Measurements from ENCODE around the gene HINT2.
A peak's percentile ranks its signal among the peaks of the same experiment; 100 is the strongest.

Gene HINT2

DNA sequence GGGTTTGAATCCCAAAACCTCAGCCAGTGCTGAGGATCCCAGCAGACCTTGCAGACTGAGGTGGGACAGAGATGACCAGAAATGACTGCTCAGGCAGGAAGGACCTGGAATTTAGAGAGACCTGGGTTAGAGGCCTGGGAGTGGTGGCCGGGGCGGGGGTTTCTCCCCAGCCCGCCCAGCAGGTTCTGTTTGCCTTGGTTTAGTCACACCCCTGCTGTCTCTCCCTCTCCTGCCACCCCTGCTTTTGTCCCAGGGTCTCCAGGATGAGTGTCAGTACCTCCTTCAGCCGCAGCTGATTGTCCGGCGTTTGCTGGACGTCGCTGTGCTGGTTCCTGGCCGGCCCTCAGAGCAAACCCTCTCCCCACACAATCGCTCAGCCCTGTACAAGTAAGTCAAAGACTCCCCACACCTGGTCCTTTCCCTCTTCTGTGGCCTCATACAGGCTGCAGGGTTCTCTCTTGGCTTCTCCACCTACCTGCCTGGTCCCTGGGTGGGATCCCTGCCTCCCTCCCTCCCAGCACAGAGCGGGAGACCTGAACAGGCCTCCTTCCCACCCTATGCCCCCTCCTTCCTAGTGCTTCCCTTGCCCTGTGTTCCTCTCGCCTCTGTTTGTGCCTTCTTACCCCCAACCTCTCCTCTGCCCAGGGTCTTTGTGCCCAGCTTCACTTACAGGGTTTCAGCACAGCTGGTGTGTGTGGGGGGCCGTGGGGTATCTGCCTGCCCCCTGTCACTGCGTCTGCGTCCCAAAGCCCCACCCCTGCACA lies 26.2 kb upstream of the HINT2 start:
- no peak for DNase-seq (ENCODE audit: low spot score)

DNA sequence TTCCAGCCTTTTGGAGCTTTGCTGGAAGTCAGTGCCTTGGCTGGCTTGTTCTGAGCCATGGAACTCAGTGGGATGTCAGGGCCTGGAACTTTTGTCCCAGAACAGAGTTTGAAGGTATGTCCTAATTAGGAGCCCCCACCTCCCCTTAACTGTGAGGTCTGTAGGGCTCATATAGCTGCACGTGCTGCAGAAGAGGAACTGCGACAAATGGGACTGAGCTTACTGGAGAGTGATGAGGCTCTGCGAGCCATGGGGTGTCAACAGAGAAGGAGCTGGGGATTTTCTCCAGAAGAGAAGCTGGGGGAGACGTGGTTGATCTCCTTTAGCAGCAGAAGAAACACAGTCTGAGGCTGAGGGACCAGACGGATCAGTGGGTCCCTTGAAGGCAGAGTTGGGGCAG lies 25.1 kb upstream of the HINT2 start:
- no peak for DNase-seq (ENCODE audit: low spot score)

DNA sequence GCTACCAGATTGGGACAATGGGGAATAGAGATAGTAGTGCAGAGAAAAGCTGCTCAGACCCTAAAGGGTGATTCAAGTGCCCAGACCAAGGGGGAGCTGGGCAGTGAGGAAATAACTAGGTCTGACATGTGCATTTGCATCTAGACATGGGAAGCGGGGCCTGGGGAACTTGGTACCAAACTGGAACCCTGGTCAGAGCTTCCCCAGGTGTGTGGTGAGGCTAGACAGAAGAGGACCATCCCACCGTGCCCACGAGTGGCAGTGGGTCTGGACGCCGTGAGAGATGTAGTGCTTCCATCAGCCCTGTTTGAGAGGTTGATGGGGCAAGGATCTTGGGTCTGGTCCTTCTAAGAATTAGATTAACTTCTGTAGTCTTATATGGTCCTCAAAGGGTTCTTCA lies 21.8 kb upstream of the HINT2 start:
- DNase-seq (ENCODE audit: low spot score): no peak

DNA sequence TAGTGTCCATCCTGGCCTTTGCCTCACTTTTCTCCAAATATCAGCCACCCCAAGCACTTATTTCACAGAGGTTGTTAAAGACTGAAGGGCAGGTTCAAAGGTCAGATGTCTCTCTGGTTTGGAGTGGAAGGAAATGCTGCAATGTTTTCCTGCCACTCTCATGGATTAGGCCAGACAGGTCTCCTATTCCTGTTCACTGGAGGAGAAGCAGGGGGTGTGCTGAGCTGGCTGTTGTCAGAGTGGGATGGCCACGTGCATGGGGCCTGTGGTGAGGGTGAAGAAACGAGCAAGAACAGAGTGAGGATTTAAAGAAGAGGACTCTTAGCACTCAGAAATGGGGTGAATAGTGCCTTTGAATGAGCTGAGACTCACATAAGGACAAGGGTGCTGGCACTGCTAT lies 20.9 kb upstream of the HINT2 start:
- DNase-seq (ENCODE audit: low spot score): no peak

DNA sequence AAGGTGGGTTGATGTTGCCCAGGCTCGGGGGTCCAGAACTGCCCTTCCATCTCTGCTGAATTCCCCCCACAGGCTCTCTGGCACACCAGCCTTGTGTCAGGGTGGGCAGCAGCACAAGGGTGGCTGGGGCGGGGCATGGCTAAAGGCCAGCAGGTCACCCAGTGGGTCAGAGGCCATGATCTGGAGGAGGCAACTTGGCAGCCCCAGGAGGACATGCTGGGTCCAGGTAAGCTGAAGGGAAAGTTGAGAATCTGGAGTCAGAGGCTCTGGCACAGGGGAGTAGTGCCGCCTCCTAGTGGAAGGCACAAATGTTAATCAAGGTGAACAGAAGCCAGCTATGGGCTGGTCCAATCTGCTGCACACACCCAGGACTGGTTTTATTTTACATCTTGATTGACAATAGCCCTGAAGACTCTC lies 20.4 kb upstream of the HINT2 start:
- no peak for DNase-seq (ENCODE audit: low spot score)

DNA sequence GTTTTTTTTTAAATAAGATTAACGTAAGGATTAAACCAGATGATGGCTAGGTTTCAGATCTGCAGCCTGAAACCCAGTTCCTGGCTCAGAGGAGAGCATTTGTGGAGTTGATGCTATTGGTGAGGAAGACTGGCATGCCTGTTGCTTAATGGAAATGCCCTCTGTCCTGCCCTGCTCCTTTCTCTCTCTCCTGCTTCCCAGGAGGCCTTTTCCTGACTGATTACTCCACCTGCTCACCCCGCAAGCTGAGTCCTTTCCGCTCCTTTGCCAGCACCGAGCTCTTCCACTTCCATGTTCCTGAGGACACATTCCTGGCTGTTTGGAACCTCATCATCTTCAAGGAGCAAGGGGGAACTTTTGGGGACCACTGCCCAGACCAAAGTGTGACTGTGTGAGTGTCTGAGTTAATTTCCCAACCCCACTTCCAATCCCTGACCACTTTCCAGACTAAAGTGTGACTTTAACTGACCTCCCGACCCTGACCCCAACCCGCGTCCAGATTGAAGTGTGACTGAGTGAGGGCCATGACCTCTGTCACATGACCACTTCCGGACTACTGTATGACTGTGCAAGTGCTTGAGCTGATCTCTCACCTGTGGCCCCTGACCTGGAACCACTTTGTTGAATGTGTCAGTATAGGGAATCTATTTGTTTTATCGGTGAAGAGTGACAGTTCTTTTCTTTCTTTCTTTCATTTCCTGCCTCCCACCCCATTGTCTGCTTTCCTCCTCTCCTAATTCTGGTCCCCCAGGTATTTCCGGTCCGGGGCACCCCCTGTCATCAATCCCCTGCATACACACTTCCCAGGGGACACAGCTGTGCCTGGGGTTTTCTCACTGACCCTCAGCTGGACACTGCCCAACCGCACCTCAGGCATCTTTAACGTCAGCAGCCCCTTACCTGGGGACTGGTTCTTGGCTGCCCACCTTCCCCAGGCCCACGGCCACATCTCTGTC lies 19.7 kb upstream of the HINT2 start:
- DNase-seq (ENCODE audit: low spot score): no peak

DNA sequence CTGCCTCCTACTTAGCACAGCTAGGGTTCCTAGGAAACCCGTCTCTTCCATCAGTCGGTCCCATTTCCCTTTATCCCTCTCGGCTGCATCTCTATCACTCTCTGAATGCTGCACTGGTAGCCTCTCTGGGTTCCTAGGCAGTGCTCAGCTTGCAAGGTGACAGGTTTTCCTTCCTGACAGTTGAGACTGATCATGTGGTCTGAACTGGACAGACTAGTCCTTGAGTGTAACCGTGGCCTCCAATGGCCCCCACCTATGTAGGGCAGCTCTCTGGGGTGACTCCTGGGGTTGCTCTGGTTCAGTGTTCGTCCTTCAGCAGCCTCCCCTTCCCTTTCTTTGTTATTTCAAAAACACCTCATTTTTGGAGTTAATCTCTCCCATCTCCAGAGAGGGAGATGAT lies 18.0 kb upstream of the HINT2 start:
- no peak for DNase-seq (ENCODE audit: low spot score)

DNA sequence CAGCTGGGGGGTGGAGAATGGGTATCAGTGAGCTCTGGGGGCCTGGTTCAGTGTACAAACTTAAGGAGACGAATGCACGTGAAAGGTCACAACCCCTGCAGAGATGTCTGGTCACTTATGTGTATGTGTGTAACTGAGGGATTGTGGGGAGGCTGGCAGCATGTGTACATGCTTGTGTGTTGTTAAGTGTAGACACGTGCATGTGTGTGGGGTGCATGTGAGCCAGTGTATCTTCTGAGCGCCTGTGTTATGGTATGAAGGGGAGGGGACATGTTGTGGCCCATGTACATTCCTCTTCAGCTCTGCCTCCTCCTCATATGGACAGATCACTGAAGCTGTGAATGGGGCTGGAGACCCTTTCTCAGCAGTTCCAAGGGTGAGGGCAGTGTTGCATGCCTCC lies 16.2 kb upstream of the HINT2 start:
- DNase-seq (ENCODE audit: low spot score): no peak

DNA sequence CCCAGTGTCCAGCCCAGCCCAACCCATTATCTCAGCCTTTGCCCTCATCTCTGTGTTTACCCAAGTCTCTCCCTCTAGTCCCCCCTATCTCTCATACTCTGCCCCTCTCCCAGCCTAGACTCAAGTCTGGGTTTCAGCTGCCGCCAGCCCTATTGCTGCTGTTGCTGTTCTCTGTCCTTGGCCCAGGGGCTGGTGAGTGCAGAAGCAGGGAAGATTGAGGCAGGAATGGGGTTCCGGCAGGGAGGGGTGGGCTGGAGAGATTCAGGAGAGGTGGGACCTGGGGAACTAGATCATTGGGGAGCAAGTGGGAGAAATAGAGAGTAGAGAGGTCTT lies 14.9 kb upstream of the HINT2 start:
- DNase-seq (ENCODE audit: low spot score): no peak

DNA sequence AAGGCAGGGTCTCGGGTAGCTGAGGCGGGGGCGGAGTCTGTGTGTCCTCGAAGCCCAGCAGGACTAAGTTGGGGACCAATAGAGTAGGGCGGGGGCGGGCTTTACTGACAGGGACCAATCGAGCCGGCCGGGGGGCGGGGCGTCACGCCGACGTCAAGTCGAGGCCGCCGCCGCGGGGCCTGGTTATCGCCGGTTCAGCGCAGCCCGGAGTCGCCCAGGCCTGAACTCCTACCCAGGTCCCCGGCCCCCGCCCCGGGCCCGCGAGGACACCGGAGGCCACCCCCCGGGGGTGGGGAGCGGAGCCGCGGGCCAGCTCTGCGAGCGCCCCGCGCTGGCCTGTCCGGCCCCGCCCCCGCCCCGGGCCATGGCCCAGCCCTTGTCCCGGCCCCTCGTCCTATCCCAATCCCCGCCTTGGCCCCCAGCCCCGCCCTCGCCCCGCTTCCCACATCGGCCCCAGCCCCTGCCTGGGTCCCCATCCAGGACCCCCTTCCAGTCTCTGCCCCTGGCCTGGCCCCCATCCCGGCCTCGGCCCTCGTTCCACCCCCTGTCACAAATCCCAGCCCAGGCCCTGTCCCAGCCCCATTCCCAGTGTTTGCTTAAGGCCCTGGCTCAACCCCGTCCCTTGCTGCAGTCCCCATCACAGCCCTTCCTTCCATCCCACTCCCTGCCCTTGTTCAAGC lies 14.4 kb upstream of the HINT2 start, which contains the start of gene TMEM8B:
TMEM8B (plus strand) TSS at position 145 of the 680 bp plus-strand sequence; CDS start at position 365, 220 bp downstream.
- DNase-seq (ENCODE audit: low spot score): peak; percentile 91

DNA sequence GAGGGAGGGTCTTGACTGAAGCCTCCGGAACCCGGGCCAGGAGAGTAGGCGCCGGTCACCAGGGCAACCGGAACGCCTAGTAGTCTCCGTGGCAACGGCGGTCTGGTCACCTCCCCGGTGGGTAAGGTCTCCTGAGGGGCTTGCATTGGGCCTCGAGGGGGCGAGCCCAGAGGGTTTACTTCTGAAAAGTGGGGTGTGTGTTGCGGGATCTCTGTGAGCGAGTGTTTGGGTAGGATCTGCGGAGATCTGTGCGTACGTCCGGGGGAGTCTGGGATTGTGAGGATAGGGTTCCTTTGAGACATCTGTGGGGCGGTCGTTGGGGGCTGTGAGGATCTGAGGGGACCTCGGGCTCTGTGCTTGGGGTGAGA lies 13.9 kb upstream of the HINT2 start, which contains the start of gene FAM221B:
FAM221B (minus strand) TSS at position 17 of the 368 bp plus-strand sequence. CDS start 2,571 bp downstream, outside the sequence.
- DNase-seq (ENCODE audit: low spot score): no peak

DNA sequence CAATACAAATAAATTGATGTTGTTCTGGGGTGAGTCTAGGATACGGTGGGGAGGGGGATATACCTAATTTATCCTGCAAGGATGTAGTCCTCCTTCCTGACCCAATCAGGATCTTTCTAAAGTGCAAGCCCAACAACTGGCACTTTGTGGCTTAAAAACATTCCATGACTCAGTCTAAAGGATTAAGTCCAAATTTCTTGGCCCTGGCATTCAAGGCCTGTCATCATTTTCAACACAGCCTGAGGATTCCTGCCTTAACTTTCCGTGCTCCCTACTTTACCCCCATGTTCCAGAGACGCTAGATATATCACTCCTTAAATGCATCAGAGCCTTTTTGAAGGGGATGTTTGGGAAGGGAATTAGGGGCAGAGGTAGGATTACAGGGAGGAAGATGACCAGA lies 12.6 kb upstream of the HINT2 start:
- peak; percentile 33 for DNase-seq (ENCODE audit: low spot score)

DNA sequence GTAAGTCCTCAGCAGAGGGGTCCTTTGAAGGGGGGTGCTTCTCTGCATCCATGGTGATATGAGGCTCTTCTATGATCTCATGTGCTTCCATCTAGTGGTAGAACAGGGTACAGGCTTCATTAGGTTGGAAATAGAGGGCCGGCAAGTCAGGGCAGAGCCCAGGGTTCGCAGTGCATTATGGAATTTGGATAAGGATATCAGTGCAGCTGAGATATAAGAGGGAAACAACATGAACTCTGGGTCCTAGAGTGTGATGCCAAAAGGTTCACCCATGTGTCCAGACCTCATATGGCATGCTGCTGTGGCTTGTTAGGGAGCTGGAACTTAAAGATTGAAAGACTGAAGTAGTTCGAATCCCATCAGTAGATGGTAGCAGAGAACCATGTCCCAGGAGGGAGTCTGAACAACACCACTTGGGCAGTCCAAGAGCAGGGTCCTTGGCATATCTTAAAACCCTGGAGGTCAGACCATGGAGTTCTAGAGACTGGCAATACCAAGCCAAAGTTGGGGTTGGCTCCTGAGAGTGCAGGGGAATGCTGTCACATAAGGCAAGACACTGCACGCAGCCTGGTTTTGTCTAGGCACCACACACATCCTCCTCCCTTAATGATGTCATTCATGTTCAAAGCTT lies 11.3 kb upstream of the HINT2 start:
- DNase-seq (ENCODE audit: low spot score): peak; percentile 57

DNA sequence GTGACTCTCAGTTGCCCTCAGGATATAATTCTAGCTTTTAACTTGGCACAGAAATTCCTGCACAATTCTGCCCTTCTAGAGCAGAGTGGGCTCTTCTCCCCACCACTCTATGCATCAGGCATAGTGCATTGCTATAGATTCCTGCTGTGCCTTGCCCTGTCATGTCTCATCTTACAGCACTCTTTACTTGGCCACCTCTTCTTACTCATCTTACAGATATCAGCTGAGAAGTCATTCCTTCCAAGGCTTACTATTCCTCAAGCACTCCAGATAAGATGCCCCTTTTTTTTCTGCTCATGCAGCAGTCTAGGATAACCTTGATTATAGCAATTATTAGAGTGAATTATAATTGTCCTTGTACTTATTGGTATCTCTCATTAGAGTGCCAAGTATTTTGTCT lies 8.1 kb upstream of the HINT2 start:
- DNase-seq (ENCODE audit: low spot score): no peak

DNA sequence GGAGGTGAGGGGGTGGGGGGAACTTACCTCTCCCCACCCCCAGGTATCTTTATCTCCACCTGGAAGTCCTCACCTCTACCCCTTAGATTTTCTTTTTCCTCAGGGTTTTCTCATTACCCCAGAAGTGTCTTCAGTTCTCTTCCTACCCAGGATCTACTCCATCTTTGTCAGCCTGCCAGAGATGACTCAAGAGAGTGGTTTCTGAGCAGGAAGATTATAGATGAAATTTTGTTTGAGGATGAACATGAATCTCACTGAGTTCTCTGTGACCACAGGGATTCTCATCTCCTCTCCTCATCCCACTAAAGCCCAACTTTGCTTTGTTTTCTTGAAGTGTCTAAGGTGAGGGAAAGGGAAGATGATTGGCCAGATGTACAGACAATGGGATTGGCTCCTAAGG lies 5.2 kb upstream of the HINT2 start:
- DNase-seq (ENCODE audit: low spot score): peak; percentile 35

DNA sequence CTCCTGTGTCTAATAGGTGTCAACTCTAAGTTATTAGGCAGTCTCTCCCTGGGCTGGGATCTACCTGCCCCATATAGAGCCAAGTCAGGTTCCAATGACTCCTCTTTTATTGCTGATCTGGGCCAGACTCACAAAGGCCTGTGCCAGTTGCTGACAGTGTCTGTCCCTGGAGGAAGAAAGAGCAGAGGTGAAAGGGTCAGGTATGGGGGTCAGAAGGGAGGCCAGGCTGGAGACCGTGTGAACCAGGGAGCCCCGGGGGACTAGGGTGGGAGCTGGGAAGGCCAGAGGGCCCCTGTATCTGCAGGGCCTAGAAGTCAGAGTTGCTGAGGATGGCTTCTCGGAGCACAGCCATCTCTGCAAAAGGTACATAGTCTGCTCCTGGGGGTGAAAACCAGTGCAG lies 3.5 kb upstream of the HINT2 start:
- no peak for DNase-seq (ENCODE audit: low spot score)

DNA sequence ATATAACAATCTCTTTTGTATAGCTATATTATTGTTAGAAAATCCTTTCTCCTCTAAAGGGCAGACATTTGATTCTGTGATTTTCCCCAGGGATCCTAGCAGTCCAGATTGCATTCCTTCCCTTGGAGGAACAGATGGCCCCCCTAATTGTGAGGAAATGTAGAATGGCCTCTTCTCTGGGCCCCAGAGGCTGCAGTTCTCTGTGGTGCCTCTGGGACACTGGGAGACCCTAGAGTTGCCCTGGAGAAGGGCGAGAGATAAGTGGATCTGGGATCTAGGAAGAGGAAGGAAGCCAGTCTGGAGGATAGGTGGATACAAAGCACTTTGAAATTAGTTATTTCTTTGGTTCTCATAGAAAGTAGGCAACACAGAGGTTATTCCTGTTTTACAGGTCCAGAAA lies 1.9 kb upstream of the HINT2 start:
- DNase-seq (ENCODE audit: low spot score): peak; percentile 51

DNA sequence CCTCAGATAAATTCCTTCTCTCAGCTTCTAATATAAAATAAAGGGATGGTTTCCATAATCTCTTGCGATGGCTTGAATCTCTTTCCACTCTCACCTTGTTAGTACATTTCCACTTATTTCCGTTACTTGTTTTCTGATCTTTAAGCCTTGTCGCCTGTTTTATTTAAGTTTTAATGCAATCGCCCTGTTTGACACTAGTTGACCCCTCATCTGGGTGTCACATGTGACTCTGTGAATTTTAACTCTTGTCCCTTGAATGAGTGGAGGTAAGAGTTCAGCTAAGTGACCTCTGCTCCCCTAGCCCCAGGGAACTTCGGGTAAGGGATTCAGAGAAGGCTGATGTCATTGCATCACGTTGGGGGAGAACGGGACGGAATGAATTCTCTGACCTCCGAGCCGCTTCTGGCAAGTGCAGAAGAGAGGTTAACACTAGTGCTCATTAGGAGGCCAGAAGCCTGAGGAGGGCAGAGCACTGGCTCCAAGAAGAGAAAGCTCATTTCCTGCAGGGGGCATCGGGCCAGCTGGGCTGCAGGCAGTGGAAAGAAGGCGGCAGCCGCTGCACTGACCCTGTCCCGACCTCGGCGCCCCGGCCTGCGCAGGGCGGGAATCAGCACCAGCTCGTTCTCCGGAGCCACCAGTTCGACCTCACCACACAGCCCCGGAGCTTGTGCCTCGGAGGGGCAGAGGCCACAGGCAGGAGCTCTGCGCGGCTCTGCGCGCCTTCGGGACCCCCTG lies 569 bp downstream of the HINT2 start:
- peak; percentile 88 for DNase-seq (ENCODE audit: low spot score)

DNA sequence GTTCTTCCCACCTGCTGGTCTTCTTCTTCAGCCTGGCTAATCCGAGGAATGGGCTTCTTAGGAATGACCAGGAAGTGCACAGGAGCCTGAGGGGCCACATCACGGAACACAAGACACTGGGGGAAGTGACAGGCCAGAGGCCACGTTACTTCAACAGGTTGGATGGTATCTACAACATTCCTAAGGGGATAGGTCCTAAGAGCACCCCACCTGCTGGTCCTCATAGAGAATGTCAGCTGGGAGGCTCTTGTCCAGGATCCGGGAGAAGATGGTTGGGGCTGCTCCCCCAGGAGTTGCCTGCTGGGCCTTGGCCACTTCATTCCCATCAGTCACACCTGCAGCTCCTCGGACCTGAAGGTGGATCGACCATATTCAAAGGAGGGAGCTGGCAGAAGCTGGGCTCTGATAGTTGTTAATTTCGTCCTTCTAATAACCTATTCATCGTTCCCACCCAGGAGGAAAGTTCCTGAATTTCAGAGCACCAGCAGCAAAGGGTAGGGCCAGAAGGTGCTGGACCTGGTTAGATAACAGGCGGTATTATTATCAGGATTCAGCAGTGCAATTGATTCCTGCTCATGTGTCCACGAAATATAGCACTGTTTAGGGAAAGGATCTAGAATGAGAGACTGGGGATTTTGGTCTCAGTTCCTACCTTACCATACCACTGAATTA lies 1.3 kb downstream of the HINT2 start:
- DNase-seq (ENCODE audit: low spot score): peak; percentile 62

DNA sequence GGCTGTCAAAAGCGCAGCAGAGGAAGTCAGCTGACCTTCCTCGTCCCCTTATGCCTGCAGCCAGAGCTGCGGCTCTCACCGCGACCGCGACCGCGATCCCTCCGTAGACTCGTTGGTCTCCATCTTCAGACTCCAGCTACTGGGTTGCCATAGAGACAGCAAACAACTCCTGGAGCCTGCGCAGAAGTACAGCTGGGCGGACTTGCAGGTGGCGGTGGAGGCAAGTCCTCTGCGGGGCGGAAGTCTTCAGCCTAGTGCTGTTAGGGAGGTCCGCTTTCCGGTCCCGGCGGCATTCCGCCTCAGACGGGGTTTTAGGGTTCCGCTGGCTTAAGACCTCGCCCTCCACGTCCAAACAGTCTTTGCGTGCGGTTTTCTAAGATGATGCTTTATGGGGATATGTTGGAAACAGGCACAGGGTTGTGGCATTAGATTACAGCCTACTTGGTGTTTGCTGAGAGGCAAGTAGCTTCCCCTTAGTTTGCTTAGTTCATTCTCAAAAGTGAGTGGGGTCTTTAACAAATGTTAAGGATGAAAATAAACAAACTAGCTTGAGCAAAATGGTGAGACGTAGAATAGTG lies 2.7 kb downstream of the HINT2 start, which contains the start of gene SPAG8:
SPAG8 (minus strand) TSS at position 238 of the 578 bp plus-strand sequence; CDS start at position 123, 115 bp downstream.
- no peak for DNase-seq (ENCODE audit: low spot score)

Data from RKO (cell line).